ENCODE results near the gene TLK1.
"Not testable (repeated sequence)": the region's sequence is repeated elsewhere in the genome, so short reads cannot be mapped to it uniquely, and the experiment has no call there.

Gene TLK1

GRCh38 chr2:171169839-171170238 lies 9.1 kb upstream of the TLK1 start:
- no peak for DNase-seq (ENCODE audit: extremely low read depth, low read depth)

GRCh38 chr2:171169333-171169732 lies 8.6 kb upstream of the TLK1 start:
- TF ChIP-seq CTCF (IDR thresholded peaks at IDR 0.05; ENCODE audit: low read depth, low read length): no peak

More at GRCh38 chr2:171169839-171170238, 9.1 kb upstream of the TLK1 start:
- no peak for TF ChIP-seq CTCF (IDR thresholded peaks at IDR 0.05; ENCODE audit: low read depth, low read length)

GRCh38 chr2:171167352-171167997 lies 6.8 kb upstream of the TLK1 start:
- DNase-seq (ENCODE audit: extremely low read depth, low read depth): no peak
- TF ChIP-seq CTCF (IDR thresholded peaks at IDR 0.05; ENCODE audit: low read depth, low read length): no peak

More at GRCh38 chr2:171169333-171169732, 8.6 kb upstream of the TLK1 start:
- DNase-seq (ENCODE audit: extremely low read depth, low read depth): no peak

GRCh38 chr2:171166328-171166983 lies 5.8 kb upstream of the TLK1 start:
- DNase-seq (ENCODE audit: extremely low read depth, low read depth): no peak
- TF ChIP-seq CTCF (IDR thresholded peaks at IDR 0.05; ENCODE audit: low read depth, low read length): no peak

GRCh38 chr2:171165967-171166327 lies 5.3 kb upstream of the TLK1 start:
- DNase-seq (ENCODE audit: extremely low read depth, low read depth): no peak
- no peak for TF ChIP-seq CTCF (IDR thresholded peaks at IDR 0.05; ENCODE audit: low read depth, low read length)

GRCh38 chr2:171163261-171163660 lies 2.6 kb upstream of the TLK1 start:
- TF ChIP-seq CTCF (IDR thresholded peaks at IDR 0.05; ENCODE audit: low read depth, low read length): no peak
- DNase-seq (ENCODE audit: extremely low read depth, low read depth): no peak

GRCh38 chr2:171162522-171163197 lies 2.0 kb upstream of the TLK1 start:
- not testable (repeated sequence) for DNase-seq (ENCODE audit: extremely low read depth, low read depth)
